Jurkat, Clone E6-1 (cell line): ENCODE results near the gene RREB1.
"Not testable (repeated sequence)": the region's sequence is repeated elsewhere in the genome, so short reads cannot be mapped to it uniquely, and the experiment has no call there.

Experiments
- DNase-seq: peaks from one replicate; pipeline ENCODE4 v3.0.0-alpha.2; 2011; ENCODE audit warnings: low read depth, low spot score
- H3K4me3 ChIP-seq: 2 replicates; pipeline ENCODE4 v1.5.1; 2011; ENCODE audit warnings: mild to moderate bottlenecking, low read length, control low read depth, moderate library complexity

Gene RREB1

GRCh38 chr6:7264686-7265384, 157.1 kb downstream of the RREB1 start:
- no peak overlapping the region for H3K4me3 ChIP-seq
- DNase-seq = no peak

DNA sequence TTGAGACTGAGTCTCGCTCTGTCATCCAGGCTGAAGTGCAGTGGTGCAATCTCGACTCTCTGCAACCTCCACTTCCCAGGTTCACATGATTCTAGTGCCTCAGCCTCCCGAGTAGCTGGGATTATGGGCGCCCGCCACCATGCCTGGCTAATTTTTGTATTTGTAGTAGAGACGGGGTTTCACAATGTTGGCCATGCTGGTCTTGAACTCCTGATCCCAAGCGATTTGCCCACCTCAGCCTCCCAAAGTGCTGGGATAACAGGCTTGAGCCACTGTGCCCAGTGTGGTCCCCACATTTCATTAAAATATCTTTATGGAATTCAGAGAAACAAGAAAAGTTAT, 157.6 kb downstream of the RREB1 start:
- not testable (repeated sequence) for DNase-seq, H3K4me3 ChIP-seq

- no peak overlapping the region for H3K4me3 ChIP-seq
- DNase-seq = no peak
Observed at GRCh38 chr6:7267071-7267465, 159.3 kb downstream of the RREB1 start.

DNA sequence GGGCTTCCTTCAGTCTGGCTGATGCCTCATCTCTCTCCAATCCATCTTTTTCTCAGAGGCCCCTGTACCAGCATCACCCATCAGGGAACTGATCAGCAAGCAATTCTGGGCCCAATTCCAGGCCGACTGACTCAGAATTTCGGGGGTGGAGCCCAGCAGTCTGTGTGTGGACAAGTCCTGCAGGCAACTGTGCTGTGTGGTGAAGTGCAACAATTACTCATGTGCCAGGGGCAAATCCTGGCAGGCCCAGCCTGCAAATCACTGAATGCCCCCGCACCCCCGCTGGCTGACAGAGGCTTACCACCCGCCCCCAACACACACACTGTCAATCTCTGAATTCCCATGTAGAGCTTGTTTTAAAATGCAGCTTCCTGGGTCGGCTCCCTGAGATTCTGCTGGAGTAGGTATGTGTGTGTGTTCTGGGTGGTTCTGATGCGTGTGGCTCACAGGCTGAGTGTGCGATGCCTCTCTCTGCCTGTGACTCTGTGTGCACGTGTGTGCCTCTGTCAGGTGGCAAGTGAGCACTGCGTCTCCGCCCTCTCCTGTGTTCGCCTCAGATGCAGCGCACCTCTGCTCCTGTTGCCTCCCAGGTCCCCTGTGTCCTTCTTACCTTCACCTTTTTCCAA, 159.8 kb downstream of the RREB1 start:
- H3K4me3 ChIP-seq = no peak overlapping the region
- DNase-seq = no peak

DNA sequence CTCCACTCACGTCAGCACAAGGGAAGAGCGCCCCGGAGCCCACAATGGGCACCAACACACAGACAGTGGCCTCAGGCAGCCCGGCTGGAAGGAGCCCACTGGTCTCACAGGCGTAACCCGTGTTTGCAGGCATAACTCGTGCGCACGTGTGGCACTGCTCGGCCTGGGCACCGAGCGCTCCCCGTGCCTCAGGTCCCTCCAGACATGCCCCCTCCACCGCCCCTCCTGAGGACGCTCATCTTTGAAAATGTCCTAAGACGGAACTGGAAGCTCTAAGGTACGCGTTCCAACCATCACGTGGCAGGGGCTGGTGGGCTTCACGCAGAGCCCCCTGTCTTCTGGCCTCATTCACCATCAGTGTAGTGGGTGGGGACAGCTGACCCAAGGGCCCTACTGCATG, 160.6 kb downstream of the RREB1 start:
- DNase-seq = no peak
- no peak overlapping the region for H3K4me3 ChIP-seq

GRCh38 chr6:7268816-7269555, 161.2 kb downstream of the RREB1 start:
- H3K4me3 ChIP-seq = no peak overlapping the region
- DNase-seq = no peak

DNA sequence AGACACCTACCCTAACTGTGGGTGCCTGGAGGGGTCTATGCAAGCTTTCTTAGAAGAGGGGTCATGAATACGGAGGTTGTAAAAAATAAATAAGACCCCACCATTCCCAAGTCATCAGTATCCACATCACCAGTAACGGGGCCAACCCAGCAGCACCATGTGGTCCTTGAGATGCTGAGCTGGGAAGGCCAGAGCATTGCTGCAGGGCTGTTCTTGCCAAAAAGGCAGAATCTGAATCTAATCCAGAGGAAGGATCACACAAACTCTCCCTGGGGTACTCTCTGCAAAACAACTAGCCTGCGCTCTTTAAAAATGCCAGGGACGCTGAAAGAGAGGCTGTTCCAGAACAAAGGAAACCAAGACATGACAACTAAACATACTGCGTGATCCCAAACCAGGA, 162.1 kb downstream of the RREB1 start:
- DNase-seq = no peak

GRCh38 chr6:7270320-7271204, 162.8 kb downstream of the RREB1 start:
- no peak for DNase-seq
- no peak overlapping the region for H3K4me3 ChIP-seq

More for the DNA sequence above, 162.1 kb downstream of the RREB1 start:
- H3K4me3 ChIP-seq = no peak overlapping the region

DNA sequence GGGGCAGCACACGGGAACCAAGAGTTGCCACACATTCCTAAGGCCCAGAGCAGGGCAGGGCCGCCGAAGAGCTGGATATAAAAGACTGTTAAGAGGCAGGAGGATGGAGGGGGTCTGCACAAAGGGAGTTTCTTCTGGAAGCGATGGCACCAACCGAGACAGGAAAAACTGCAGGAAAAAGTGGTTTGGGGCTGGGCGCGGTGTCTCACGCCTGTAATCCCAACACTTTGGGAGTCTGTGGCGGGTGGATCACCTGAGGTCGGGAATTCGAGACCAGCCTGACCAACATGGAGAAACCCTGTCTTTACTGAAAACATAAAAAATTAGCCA, 163.4 kb downstream of the RREB1 start:
- no peak overlapping the region for H3K4me3 ChIP-seq
- DNase-seq = no peak

- DNase-seq = no peak
- H3K4me3 ChIP-seq = no peak overlapping the region
Observed at GRCh38 chr6:7273709-7274108, 165.9 kb downstream of the RREB1 start.

DNA sequence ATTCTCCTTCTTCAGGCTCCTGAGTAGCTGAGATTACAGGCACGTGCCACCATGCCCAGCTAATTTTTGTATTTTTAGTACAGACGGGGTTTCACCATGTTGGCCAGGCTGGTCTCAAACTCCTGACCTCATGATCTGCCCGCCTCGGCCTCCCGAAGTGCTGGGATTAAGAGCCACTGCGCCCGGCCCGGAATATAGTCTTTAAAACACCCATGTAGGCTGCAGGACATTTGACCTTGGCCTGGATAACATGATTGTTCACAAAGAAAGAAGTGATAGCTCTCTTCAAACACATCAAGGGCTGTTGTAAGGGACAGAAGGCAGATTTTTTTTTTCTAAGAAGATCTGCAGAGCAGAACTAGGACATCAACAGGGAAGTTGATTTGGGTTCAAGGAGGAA, 166.8 kb downstream of the RREB1 start:
- DNase-seq = not testable (repeated sequence)

GRCh38 chr6:7276199-7276524, 168.4 kb downstream of the RREB1 start:
- no peak overlapping the region for H3K4me3 ChIP-seq
- DNase-seq = no peak

More for the DNA sequence above, 166.8 kb downstream of the RREB1 start:
- H3K4me3 ChIP-seq = not testable (repeated sequence)

- no peak overlapping the region for H3K4me3 ChIP-seq
- DNase-seq = no peak
Observed at GRCh38 chr6:7282097-7282906, 174.5 kb downstream of the RREB1 start.

DNA sequence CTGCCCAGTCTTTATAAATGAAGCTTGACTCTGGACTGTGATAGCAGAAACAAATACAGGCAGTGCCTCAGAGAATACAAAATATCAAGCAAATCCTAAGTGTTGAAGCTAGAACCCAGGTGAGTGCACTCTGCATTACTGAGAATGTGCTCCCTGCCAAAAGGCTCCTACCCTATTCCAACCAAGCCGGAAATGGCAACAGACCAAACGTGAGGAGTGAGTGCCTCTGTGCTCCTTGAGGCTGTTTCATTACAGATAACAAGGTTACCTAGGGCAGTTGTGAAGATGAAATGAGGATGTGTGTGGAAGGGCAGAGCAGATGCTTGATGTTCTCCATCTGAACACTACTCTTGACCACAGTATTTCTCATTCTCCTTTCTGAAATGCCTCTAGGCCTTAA, 175.9 kb downstream of the RREB1 start:
- DNase-seq = no peak
- H3K4me3 ChIP-seq = no peak overlapping the region

DNA sequence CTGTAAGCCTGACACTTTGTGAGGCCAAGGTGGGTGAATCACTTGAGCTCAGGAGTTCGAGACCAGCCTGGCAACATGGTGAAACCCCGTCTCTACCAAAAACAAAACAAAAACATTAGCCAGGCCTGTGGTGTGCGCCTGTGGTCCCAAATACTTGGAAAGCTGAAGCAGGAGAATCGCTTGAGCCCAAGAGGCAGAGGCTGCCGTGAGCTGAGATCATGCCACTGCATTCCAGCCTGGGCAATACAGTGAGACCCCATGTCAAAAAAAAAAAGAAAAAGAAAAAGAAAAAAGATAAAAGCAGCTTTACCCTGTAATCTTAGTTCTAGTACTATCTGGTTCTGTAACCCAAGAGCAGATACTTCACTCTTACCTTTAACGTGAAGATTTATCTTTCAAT, 177.7 kb downstream of the RREB1 start:
- DNase-seq = no peak
- no peak overlapping the region for H3K4me3 ChIP-seq

DNA sequence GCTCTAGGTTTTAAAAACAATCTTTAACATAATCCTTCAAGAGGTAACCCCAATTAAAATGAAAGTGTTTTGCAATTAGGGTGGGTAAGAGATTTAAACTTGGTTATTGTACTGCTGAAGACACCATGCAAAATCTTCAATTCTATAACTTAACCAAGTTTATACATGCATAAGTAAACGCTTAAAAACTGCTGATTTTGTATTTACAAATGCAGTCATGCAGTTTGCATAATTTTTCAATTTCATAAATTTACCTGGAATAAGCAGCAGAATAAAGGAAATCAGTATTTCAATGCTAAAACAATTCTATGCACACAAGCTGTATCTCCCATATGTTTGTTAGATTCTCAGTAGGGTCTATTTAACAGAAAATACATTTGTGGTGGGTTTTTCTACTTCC, 182.3 kb downstream of the RREB1 start:
- no peak for DNase-seq
- no peak overlapping the region for H3K4me3 ChIP-seq

GRCh38 chr6:7292596-7293255, 185.0 kb downstream of the RREB1 start:
- H3K4me3 ChIP-seq = no peak overlapping the region
- DNase-seq = no peak

DNA sequence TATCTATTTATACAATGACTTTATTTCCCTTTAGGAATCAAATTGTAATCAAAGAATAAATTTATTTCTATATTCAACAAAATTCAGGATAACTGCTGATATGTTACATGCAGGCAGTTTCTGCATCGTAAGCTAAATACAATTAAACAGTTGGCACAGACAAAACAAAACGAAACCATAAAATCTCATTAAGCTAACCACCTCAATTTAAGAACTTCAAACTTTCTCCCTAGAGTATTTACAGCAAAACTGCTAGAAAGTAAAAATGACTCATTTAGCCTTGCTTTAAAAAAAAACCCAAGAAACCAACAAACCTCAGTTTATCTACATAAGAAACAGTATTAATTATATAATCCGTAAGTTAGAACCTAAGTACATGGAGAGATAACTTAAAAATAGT, 188.2 kb downstream of the RREB1 start:
- no peak overlapping the region for H3K4me3 ChIP-seq
- no peak for DNase-seq

DNA sequence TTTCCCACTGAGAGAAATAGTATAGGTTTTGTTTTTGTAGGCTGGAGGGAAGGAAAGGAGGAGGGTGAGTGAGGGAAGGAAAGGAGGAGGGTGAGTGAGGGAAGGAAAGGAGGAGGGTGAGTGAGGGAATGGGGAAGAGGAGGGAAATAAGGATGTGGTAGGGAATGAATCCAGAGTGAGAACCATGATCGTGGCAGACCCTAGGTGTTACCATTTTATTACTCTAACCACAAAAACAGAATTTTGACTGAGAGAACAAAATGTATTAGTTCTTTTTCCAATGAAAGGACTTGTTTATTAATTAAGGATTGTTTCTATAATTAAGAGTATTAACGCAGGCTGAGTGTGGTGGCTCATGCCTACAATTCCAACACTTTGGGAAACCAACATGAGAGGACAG, 188.8 kb downstream of the RREB1 start:
- no peak overlapping the region for H3K4me3 ChIP-seq
- DNase-seq = no peak
